Uterus (tissue), 2 donors: ENCODE results near the gene PRORP.

Experiments used
- POLR2A ChIP-seq, 2 donors: fragments of 450-650 bp; IDR thresholded peaks; one replicate each; pipeline ENCODE4 v1.6.1; 2016; ENCODE audit warnings: antibody characterized with exemption in 2 of 2, mild to moderate bottlenecking in 1 of 2, moderate library complexity in 1 of 2
- TF ChIP-seq, protein P1 (sequence below), 4 experiments: fragments of 200-600 bp in 2 of 4; fragments of 450-650 bp in 2 of 4; sonication (generic) in 2 of 4; IDR thresholded peaks; one replicate each; pipeline ENCODE4 v1.5.1; 2016 to 2019; ENCODE audit warnings: antibody characterized with exemption in 4 of 4, mild to moderate bottlenecking in 2 of 4, moderate library complexity in 1 of 4

- TF ChIP-seq, protein P1, sequence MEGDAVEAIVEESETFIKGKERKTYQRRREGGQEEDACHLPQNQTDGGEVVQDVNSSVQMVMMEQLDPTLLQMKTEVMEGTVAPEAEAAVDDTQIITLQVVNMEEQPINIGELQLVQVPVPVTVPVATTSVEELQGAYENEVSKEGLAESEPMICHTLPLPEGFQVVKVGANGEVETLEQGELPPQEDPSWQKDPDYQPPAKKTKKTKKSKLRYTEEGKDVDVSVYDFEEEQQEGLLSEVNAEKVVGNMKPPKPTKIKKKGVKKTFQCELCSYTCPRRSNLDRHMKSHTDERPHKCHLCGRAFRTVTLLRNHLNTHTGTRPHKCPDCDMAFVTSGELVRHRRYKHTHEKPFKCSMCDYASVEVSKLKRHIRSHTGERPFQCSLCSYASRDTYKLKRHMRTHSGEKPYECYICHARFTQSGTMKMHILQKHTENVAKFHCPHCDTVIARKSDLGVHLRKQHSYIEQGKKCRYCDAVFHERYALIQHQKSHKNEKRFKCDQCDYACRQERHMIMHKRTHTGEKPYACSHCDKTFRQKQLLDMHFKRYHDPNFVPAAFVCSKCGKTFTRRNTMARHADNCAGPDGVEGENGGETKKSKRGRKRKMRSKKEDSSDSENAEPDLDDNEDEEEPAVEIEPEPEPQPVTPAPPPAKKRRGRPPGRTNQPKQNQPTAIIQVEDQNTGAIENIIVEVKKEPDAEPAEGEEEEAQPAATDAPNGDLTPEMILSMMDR (IDR thresholded peaks at IDR 0.05), result no peak
- TF ChIP-seq POLR2A (IDR thresholded peaks at IDR 0.05), result no peak
Observed at GRCh38 chr14:35167496-35167895, 45.1 kb downstream of the PRORP start.
